Islet of Langerhans (tissue), 1 donor: Measurements from ENCODE around the gene FSTL4.
"Not testable (repeated sequence)": the region's sequence is repeated elsewhere in the genome, so short reads cannot be mapped to it uniquely, and the experiment has no call there.

Experiments used
- FAIRE-seq: peaks from one replicate; lab custom pipeline; 2011; peaks lifted over from hg19 to GRCh38; lab: Jason Lieb, UNC

The FSTL4 gene

DNA sequence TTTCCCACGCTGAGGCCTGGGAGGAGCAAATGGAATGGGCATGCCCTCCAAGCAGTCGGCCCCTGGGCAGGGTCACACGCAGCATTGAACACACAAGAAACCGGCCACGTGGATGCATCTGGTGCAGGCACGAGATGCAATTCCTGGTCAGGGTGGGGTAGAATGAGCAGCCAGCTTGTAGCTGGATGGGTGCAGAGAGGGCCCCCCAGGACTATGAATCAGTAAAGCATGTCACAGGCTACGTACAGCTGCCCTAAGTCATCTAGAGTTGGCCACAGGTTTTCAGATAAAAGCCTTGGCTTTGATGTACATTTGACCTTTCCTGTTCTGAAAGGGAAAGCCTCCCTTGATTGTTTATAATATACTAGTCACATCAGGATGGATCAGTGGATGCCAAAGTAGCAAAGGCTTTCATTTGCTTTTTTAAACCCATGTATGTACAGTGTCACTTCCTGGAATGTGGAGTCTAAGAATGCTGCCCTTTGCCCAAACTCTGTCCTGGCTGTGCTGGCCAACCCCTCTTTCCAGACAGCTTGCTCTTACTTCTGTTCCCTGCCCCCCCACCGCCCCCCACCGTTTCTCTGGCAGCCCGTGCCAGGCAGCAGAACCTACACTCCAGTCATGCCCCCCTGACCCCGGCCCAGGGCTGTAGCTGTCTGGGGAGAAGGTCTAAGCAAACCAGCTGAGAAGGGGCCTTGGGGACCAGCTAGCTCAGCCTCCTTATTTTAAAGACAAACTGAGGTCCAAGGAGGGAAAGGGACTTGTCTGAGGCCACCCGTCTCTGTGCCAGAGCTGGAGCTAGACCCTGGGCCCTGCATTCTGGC lies 391.3 kb downstream of the FSTL4 start:
- FAIRE-seq = no peak

DNA sequence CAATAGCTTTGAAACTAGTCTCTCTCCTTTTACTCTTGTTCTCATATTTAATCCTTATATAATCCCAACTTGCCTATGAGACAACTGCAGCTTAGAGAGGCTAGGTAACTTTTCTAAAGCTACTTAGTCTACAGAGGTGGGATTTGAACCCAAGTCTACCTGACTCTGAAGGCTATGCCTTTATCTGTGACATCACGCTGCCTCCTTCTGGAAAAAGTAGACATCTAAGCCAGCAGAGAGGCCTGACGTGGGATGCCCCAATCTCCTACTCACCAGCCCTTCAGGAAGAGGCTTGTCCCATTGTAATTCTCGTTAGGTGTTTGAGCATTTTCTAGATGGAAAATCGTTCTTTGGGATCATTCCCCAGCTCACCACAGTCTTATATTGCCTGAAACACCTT lies 393.0 kb downstream of the FSTL4 start:
- no peak for FAIRE-seq

GRCh38 chr5:133216138-133216537 lies 396.2 kb downstream of the FSTL4 start:
- FAIRE-seq = not testable (repeated sequence)

- no peak for FAIRE-seq
Observed at GRCh38 chr5:133214153-133214820, 398.1 kb downstream of the FSTL4 start.

DNA sequence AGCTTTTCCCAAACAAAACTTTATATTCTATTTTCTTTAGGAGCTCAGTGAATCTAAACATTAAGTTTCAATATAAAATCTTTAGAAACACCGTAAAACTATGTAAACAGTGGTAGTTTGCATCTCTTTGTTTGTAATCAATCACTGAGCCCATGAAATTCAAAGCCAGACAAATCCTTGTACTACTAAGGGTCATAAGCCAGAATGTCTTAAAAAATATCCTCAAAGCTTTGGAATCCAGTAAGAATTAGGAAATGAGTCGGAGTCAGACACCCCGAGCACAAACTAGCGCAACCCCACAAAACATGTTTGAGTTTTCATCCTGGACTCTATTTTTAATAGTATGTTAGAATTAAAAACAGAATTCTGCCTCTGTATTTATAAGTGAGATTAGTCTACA lies 406.7 kb downstream of the FSTL4 start:
- FAIRE-seq = no peak

GRCh38 chr5:133205204-133205603 lies 407.1 kb downstream of the FSTL4 start:
- no peak for FAIRE-seq

DNA sequence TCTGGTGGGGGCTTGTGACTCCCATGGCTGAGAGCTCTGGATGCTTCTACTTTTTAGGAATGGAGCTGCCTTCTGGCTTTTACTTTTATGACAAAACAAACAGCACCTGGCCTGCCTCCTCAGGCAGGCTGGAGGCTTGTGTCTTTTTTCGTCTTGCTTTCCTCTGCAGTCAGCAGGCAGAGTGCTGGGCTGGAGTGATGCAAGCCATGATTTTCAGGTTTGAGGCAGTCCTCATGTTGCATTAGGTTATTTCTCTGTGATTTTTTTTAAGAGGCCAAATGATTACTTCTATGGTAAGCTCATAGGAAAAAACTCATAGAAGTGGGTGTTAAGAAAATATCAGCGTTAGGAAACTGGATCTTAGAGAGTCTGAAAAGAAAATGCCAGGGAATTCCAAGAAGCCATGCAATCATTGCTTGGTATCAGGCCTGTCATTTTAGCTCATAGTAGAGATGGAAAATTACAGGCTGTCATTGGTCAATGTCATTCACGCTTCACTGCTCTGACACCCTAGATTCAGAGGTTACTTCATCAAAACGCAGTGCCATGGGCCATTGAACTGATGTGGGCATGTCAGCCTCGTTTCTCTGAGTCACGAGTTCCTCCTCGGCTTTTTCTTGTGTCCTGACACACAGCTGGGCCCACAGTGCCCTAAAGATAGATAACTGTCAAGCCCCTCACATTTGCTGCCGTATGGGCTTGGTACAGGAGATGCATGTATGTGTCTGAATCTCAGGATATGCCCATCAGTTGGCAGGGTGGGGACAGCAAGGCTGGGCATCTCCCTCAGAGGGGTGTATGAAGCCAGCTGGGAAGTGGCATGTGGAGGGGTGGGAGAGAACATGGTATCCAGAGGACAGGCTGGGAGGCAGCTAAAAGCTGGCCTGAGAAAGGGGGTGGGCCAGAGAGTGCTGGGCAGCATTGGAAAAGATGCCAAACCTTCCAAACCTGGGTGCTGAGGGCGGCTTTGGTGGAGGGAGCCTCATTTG lies 408.7 kb downstream of the FSTL4 start:
- FAIRE-seq = no peak

GRCh38 chr5:133202066-133202665 lies 410.2 kb downstream of the FSTL4 start:
- FAIRE-seq = no peak

DNA sequence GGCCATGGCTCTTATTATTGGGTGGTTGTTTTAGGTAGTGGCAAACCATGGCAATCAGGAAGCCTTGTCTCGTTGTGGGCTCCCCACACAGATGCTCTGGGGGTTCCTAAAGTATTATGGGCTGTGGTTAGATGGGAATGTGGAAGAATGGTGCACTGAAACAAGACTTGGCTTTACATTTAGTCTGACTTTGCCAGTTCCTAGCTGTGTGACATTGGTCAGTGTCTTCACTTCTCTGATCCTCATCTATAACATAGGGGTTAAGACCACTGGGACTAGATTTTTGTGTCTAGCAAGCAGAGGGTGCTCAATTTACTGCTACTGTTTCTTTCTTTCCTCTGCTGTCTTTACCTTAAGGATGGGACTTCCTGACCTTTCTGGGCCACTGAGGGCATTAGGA lies 411.0 kb downstream of the FSTL4 start:
- no peak for FAIRE-seq

DNA sequence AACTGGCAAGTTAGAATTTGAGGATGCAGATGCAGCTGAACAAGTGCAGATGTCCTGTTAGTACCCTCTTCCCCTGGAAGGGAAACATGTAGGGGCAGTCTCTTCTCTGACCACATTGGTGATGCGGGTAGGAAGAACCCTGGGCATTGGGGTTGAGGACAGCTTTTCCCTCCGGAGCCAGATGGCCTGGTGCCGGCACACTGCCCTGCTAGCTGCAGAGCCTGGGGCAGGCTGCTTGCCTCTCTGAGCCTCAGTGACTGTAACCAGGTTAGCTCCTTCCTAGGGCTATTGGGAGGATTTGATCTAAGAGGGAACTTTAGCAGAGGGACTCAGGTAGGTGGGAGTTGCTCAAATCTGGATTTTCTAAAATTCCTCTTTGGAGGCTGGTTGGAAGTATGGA lies 412.1 kb downstream of the FSTL4 start:
- FAIRE-seq = no peak

- FAIRE-seq = no peak
Observed at GRCh38 chr5:133199417-133200178, 412.7 kb downstream of the FSTL4 start.

DNA sequence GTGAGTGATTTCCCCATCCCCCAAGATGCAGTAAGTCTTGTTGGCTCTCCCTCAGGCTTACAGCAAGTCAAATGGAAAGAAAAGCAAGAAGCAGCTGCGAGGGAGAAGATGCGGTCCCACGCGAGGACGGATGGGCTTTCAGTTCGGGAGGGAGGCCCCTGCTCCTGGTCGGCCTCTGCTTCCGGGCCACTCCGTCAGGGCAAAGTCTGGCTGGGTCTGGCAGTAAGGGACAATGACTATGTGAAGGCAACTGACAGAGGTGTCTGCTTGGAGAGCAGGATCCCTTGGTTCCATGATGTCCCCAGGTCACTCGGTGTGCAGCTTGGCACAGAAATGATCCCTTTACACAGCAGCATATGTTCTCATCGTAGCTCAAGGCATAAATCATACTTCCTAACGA lies 413.8 kb downstream of the FSTL4 start:
- no peak for FAIRE-seq

DNA sequence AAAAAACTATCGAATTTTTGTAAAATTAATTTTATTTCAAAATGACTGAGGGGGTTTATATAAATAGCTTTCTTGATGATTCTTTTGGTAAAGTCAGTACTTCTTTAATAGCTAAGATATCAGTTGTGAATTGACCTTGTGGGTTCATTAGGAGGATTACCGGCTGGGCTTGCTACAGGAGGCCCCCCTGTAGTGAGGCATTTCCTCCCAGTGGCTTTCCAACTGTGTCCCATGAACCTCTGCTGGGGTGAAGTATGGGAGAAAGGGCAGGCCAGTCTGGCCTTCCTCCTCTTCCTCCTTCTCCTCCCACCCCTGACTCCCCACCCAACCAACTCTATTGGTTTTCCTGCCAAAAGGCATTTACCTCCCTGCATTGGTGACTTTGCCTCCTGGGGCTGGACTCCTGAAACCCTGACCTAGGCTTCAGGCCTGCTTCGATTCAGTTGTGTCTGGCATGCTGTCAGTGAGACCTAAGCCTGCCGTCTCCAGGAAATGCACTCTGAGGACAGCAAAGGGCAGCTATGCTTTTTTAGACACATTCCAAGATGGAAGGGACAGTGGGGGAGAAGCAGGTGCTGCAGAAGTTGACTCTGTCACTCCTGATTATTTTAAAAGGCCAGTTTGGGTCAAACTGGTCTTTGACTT lies 415.8 kb downstream of the FSTL4 start:
- no peak for FAIRE-seq

DNA sequence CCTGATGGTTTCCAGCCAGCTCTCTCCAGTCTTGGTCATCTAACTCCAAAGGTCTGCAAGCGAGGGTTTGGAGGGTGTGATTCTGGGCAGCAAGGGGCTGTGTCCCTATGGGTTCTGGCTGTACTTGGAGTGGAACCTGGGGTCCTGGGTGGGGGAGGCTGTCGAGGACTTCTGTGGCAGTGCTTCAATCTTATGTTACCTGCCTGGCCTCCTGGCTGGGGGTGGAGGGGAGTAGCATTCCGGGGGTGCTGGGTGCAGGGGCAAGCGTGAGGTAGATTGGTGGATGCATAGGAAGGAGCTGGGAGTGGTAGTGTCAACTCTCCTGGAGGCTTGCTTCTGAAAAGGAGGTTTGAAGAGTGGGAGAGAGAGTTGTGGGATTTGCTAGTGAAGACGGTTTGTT lies 417.1 kb downstream of the FSTL4 start:
- no peak for FAIRE-seq

GRCh38 chr5:133193794-133194193 lies 418.5 kb downstream of the FSTL4 start:
- no peak for FAIRE-seq

GRCh38 chr5:133192716-133193115 lies 419.6 kb downstream of the FSTL4 start:
- FAIRE-seq = no peak

GRCh38 chr5:133189881-133190280 lies 422.5 kb downstream of the FSTL4 start:
- no peak for FAIRE-seq

DNA sequence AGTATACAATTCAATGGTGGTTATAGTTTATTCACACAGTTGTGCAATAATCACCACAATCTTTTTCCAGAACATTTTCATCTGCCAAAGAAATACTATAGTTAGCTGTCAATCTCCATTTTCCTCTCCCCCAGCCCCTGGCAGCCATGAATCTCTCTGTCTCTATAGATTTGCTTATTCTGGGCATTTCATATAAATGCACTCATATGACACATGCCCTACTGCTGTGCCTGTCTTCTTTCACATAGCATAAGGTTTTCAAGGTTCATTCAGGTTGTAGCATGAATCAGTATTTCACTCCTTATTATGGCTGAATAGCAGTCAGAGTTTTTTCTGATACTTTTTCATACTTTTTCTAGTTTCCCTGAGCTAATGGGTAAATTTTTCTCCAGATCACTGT lies 432.9 kb downstream of the FSTL4 start:
- no peak for FAIRE-seq

DNA sequence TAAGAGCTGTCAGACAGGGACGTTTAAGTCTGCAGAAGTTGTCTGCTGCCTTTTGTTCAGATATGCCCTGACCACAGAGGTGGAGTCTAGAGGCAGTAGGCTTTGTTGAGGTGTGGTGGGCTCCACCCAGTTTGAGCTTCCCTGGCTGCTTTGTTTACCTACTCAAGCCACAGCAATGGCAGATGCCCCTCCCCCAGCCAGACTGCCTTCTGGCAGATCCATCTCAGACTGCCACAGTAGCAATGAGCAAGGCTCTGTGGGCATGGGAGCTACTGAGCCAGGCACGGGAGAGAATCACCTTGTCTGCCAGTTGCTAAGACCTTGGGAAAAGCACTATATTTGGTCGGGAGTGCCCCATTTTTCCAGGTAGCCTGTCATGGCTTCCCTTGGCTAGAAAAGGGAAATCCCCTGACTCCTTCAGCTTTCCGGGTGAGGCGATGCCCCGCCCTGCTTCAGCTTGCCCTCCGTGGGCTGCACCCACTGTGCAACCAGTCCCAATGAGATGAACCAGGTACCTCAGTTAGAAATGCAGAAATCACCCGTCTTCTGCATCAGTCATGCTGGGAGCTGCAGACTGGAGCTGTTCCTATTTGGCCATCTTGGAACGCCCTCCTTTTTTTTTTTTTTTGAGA lies 441.5 kb downstream of the FSTL4 start:
- not testable (repeated sequence) for FAIRE-seq

DNA sequence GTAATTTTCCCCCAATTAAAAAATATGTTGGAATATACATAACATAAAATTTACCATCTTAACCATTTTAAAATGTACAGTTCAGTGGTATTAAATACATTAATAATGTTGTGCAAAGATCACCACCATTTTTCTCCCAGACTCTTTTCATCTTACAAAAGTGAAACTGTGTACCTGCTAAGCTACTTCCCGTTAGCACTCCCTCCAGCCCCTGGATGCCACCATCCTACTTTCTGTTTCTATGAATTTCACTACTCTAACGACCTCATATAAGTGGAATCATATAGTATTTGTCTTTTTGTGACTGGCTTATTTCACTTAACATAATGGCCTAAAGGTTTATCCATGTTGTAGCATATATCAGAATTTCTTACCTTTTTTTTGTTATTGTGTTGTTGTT lies 447.6 kb downstream of the FSTL4 start:
- FAIRE-seq = no peak
